GM18861 (cell line): ENCODE measurements around the gene SPATA31A6.
"Not testable (repeated sequence)": the region's sequence is repeated elsewhere in the genome, so short reads cannot be mapped to it uniquely, and the experiment has no call there.

Source experiments
- ATAC-seq: cut with Tn5 transposase; IDR thresholded peaks from one replicate; pipeline ENCODE4 v1.9.1; 2021; ENCODE audit not compliant: unreplicated experiment

SPATA31A6 gene

GRCh38 chr9:42183359-42183758, at the start of gene SPATA31A6:
SPATA31A6 (plus strand) TSS chr9:42183659; CDS start chr9:42183688, 29 bp downstream.
- not testable (repeated sequence) for ATAC-seq

- ATAC-seq = not testable (repeated sequence)
Measured at GRCh38 chr9:42160299-42160698, 23.2 kb upstream of the SPATA31A6 start.

- not testable (repeated sequence) for ATAC-seq
Measured at GRCh38 chr9:42219861-42220260, 36.4 kb downstream of the SPATA31A6 start.

GRCh38 chr9:42223230-42223629, 39.8 kb downstream of the SPATA31A6 start:
- ATAC-seq = not testable (repeated sequence)

GRCh38 chr9:42233031-42233430, 49.6 kb downstream of the SPATA31A6 start:
- ATAC-seq = not testable (repeated sequence)

GRCh38 chr9:42234610-42235009, 51.2 kb downstream of the SPATA31A6 start:
- not testable (repeated sequence) for ATAC-seq

GRCh38 chr9:42235352-42235991, 52.0 kb downstream of the SPATA31A6 start:
- ATAC-seq = not testable (repeated sequence)

- not testable (repeated sequence) for ATAC-seq
Measured at GRCh38 chr9:42236097-42236496, 52.6 kb downstream of the SPATA31A6 start.

GRCh38 chr9:42237381-42237780, 53.9 kb downstream of the SPATA31A6 start:
- ATAC-seq = not testable (repeated sequence)

GRCh38 chr9:42238862-42239261, 55.4 kb downstream of the SPATA31A6 start:
- not testable (repeated sequence) for ATAC-seq
